GM23248 (cell line): ENCODE data around the gene ZNF827.

Source experiments
- EZH2 ChIP-seq: fragments of 200-600 bp; sonication (generic); IDR thresholded peaks from 2 replicates; pipeline ENCODE4 v1.6.1; 2018; ENCODE audit warnings: antibody characterized with exemption, mild to moderate bottlenecking; ENCODE audit not compliant: insufficient read depth, poor library complexity, severe bottlenecking
- EZH2phosphoT487 ChIP-seq: fragments of 200-600 bp; sonication (generic); IDR thresholded peaks from 2 replicates; pipeline ENCODE4 v1.6.1; 2018; ENCODE audit warnings: antibody characterized with exemption, moderate library complexity, mild to moderate bottlenecking, low read depth; ENCODE audit not compliant: insufficient read depth

DNA sequence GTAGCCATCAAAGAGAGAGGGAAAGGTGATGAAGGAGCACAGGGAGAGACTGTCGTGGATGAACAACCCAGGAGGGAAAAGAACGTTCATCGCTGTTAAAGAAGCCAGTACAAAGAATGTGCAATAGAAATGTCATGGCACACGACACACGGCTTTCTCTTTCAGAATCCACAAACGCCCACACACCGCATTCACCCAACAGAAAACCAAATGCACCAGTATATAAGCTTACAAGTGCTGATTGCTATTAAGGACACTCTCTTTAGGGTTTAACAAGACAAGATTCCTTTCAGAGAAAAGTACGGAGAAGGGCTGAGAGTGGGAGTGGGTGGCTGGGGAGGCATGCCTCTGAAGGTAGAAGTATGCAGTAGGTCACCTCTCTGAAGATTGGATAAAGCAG lies 178.4 kb downstream of the ZNF827 start:
- TF ChIP-seq EZH2 = no peak
- no peak for TF ChIP-seq EZH2phosphoT487
